Measurements from ENCODE around the gene KRTAP29-1.

The KRTAP29-1 gene

DNA sequence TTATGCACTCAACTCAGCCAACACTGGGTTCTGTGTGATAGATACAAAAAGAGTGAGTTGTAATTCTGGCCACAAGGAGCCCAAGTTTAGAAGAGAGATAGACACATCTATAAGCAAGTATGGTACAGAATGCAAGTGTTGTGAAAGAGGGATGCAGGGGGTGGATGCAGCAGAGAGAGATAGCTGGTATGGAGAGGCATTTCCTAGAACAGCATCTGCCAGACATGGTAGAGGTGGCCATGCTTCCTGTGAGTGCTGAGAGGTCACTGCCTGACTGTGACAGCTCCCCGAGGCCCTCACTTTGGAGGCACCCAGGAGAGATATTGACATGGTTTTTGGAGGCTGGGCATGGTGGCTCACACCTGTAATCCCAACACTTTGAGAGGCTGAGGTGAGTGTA is 8.5 kb upstream of the KRTAP29-1 start:
- in situ Hi-C loops (cut with MboI; ENCODE audit: low sequenced_read_pairs, unreplicated experiment), result loop anchor here (25.0 kb wide), 1 partner anchor 399 kb away; no protein-coding TSS in a partner anchor
- TF ChIP-seq, protein P1, sequence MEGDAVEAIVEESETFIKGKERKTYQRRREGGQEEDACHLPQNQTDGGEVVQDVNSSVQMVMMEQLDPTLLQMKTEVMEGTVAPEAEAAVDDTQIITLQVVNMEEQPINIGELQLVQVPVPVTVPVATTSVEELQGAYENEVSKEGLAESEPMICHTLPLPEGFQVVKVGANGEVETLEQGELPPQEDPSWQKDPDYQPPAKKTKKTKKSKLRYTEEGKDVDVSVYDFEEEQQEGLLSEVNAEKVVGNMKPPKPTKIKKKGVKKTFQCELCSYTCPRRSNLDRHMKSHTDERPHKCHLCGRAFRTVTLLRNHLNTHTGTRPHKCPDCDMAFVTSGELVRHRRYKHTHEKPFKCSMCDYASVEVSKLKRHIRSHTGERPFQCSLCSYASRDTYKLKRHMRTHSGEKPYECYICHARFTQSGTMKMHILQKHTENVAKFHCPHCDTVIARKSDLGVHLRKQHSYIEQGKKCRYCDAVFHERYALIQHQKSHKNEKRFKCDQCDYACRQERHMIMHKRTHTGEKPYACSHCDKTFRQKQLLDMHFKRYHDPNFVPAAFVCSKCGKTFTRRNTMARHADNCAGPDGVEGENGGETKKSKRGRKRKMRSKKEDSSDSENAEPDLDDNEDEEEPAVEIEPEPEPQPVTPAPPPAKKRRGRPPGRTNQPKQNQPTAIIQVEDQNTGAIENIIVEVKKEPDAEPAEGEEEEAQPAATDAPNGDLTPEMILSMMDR (IDR thresholded peaks at IDR 0.05; ENCODE audit: borderline replicate concordance, control extremely low read depth, extremely low read depth, insufficient read depth, missing control alignments), result no peak
- no peak for DNase-seq (ENCODE audit: low spot score)

DNA sequence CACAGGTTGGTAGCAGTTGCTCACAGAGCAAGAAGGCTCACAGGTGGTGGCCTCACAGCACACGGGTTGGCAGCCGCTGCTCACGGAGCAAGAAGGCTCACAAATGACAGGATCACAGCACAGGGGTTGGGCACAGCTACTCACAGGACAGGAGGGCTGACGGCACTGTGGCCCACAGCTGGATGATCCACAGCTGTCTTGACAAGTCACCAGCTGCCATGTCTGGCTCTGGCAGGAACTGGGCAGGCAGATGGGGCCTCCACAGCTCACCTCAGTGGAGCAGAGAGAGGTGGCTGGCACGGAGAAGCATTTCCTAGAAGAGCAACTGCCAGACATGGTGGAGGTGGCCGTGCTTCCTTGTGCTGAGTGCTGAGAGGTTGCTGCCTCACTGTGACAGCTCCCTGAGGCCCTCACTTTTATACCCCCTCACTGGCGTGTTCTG is 6.3 kb upstream of the KRTAP29-1 start, which contains the start of gene KRTAP16-1:
Gene KRTAP16-1, minus strand, starts transcription at position 392 of the 442 bp plus-strand sequence. Its CDS starts 56 bp downstream, at position 336.
- no peak for DNase-seq (ENCODE audit: low spot score)
- in situ Hi-C loops (cut with MboI; ENCODE audit: low sequenced_read_pairs, unreplicated experiment), result loop anchor here (25.0 kb wide), 1 partner anchor 397 kb away; no protein-coding TSS in a partner anchor

DNA sequence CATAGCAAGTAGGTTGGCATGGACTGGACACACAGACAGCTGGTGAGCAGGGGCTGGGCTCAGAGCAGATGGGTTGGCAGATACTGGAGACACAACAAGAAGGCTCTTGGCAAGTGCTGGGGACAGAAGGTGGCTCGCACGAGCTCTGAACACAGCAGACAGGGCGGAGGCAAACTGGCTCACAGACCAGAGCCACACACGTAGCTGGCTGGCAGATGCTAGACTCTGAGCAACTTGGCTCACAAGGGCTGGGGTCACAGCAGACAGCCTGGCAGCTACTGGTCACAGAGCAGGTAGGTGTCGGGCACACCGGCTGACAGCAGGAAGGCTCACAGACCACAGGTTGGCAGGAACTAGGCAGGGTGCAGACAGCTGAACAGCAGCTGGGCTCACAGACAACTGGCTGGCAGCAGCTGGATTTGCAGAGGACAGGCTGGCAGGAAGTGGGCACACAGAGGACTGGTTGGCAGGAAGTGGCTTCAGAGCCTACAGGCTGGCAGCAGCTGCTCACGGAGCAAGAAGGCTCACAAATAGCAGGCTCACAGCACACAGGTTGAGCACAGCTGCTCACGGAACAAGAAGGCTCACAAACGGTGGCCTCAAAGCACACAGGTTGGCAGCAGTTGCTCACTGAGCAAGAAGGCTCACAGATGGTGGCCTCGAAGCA is 5.7 kb upstream of the KRTAP29-1 start:
- no peak for DNase-seq (ENCODE audit: low spot score)

More for the DNA sequence above, 6.3 kb upstream of the KRTAP29-1 start, which contains the start of gene KRTAP16-1:
- TF ChIP-seq, protein P1 (IDR thresholded peaks at IDR 0.05; ENCODE audit: borderline replicate concordance, control extremely low read depth, extremely low read depth, insufficient read depth, missing control alignments), result no peak

DNA sequence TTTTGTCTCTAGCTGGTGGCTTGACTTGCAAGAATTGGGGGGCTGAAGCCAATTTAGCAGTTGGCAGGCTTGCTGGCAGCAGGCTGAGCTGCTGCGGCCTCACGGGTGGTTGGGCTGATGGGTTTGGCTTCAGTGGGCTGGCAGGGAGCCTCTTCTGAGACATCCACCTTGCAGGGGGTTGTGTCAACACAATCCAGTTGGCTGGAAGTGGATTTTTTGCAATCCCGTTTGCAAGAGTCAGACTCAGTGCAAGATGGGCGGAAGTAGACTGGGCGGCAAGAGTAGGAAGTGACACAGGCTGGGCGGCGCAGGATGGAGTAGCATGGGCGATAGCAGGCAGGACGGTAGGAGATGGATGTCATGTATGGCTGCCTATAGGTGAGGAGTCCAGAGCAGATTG is 5.0 kb upstream of the KRTAP29-1 start:
- in situ Hi-C loops (cut with MboI; ENCODE audit: low sequenced_read_pairs, unreplicated experiment), result loop anchor here (25.0 kb wide), 1 partner anchor 395 kb away; no protein-coding TSS in a partner anchor
- DNase-seq (ENCODE audit: low spot score), result no peak

More for the DNA sequence above, 5.7 kb upstream of the KRTAP29-1 start:
- in situ Hi-C loops (cut with MboI; ENCODE audit: low sequenced_read_pairs, unreplicated experiment), result loop anchor here (25.0 kb wide), 1 partner anchor 396 kb away; no protein-coding TSS in a partner anchor
- TF ChIP-seq, protein P1 (IDR thresholded peaks at IDR 0.05; ENCODE audit: borderline replicate concordance, control extremely low read depth, extremely low read depth, insufficient read depth, missing control alignments), result no peak

DNA sequence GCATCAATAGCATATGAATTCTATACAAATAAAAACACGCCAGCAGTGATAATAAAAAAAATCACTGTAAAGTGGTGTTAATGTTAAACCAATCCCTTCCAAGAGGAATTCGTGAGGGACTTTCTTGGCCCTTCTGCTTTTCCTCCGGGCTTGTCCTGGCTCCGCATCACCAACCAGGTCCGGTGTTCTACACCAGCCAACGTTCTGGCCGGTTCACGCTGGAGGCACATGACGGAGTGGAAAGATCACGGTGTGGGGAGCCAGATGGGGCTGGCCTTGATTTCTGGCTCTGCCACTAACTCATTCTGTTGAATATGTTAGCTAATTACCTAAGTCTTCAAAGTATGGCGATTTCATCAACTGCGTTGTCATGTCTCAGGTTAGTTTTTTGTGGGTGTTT is 1.4 kb upstream of the KRTAP29-1 start:
- TF ChIP-seq, protein P1 (IDR thresholded peaks at IDR 0.05; ENCODE audit: borderline replicate concordance, control extremely low read depth, extremely low read depth, insufficient read depth, missing control alignments), result no peak
- in situ Hi-C loops (cut with MboI; ENCODE audit: low sequenced_read_pairs, unreplicated experiment), result loop anchor here (25.0 kb wide), 1 partner anchor 392 kb away; no protein-coding TSS in a partner anchor
- DNase-seq (ENCODE audit: low spot score), result no peak

More for the DNA sequence above, 5.0 kb upstream of the KRTAP29-1 start:
- TF ChIP-seq, protein P1 (IDR thresholded peaks at IDR 0.05; ENCODE audit: borderline replicate concordance, control extremely low read depth, extremely low read depth, insufficient read depth, missing control alignments), result no peak

DNA sequence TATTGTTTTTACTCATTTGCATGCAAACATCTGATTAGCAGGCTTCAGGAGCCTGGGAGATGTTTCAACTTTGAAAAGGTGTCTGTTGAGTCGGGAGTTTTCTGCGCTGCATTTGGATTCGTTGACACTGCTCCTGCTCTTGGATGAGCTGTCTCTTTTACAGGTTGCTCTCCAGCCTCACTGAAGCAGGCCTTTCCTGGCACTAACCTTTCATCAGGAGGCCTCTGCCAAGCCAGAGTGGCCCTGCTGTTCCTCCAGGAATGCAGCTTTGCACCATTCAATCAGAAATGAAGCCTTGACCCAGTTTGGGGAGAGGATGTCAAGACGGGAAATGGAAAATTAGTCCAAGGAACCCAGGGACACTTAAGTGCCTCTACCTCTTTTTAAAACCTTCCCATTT is 330 bp upstream of the KRTAP29-1 start:
- in situ Hi-C loops (cut with MboI; ENCODE audit: low sequenced_read_pairs, unreplicated experiment), result loop anchor here (25.0 kb wide), 1 partner anchor 391 kb away; no protein-coding TSS in a partner anchor
- TF ChIP-seq, protein P1 (IDR thresholded peaks at IDR 0.05; ENCODE audit: borderline replicate concordance, control extremely low read depth, extremely low read depth, insufficient read depth, missing control alignments), result no peak
- no peak for DNase-seq (ENCODE audit: low spot score)

All from GM13976 (cell line).